HT-29 (cell line): Measurements from ENCODE around the gene CORO1C. TPM values are rescaled to one million over a fixed set of nuclear protein-coding genes. Genes with fewer than 3 reads are reported as not detected.
"Not testable (repeated sequence)": the region's sequence is repeated elsewhere in the genome, so short reads cannot be mapped to it uniquely, and the experiment has no call there.

Source experiments
- DNase-seq: peaks from one replicate; pipeline ENCODE4 v3.0.0-alpha.2; 2015; ENCODE audit warnings: low spot score
- total RNA-seq: library from RNA; depleted of rRNA; stranded (reverse); fragments of >200 nt; shearing (Covaris generic); gene quantifications from 2 replicates; pipeline ENCODE4 v1.2.3, GENCODE V29; 2014

CORO1C gene
- total RNA-seq, 1 experiment from 2014 or later = 67.5 TPM

DNA sequence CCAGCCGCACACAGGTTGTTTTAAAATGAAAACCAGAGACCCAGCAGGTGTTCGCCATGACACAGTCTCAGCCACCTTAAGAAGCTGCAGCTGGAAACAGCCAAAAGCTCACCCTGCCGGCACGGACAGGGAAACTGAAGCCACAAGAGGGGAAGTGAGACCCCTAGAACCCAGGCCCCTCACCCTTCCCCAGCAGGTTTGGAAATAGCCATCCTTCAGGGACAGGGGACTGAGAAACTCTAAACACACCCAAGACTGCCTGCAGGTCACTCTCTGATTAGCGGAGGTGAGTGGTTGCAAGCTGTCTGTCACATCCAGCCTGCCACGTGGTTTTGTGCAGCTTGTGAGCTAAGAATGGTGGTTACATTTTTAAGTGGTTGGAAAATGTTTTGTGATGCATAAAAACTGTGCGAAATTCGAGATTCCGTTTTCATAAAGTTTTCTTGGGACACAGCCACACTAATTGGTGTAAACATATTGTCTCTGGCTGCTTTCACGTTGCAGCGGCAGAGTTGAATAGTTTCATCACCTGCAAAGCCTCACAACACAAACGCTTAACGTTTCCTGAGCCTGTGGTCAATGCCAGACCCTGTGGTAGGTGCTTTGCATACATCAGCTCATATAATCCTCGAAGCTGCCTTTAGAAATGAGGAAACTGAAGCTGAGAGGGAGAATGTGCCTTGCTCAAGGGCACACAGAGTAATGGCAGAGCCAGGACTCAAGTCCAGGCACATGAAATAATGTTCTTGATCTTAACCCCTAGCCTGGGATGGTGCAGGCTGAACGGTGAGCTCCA lies 95.9 kb downstream of the CORO1C start:
- no peak for DNase-seq

DNA sequence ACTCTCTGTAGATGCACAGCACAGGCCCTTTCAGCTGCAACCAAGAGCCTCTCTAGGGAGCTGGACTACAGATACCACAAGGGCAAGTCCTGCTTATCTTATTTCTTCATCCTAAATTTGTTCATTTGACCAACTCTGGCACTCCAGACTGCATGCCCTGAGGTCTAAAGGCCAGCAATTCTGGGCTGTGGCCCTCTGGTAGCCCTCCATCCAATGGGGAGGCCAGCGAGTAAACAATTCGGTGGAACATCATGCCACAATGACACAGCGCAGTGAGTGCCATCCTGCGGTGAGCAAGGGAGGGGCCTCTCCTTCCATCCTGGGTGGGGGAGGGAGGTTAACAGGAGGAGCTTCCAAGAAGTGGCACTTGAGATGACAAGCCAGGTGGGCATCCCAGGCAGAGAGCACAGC lies 97.0 kb downstream of the CORO1C start:
- DNase-seq = no peak

DNA sequence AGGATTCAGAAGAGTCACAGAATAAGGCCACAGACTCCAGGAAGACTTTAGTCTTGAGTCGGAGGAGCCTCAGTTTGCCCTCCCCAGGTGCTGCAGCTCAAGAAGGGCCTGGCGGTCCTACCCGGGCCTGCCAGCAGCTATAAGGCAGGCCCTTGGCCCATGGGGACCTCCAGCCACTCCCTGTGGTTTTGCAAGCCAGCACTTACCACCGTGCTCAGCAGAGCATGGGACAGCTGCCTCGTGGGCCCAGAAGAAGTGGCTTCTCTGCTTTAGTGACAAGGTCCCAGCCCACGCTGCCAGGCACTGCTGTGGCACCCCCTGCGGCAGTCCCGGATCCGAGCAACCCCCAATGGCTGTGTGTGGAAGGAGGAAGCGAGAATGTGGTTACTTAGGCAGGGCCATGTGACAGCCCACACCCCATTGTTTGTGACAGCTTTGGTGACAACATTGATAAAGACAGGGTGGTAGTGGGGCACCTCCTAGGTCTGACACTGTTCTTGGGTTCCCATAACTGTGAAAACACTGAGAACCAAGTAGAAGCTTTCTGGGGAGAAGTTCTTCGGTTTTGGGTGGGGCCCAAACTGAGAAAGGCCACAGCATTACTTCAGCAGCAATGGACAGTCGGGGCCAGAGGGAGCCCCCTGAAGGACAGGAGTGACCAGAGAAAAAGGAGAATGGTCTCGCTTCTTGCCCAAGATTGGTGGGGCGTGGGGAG lies 97.6 kb downstream of the CORO1C start, which contains the start of gene SELPLG:
SELPLG (minus strand) TSS at position 361 of the 715 bp plus-strand sequence. CDS start 9,587 bp downstream, outside the sequence.
- no peak for DNase-seq

DNA sequence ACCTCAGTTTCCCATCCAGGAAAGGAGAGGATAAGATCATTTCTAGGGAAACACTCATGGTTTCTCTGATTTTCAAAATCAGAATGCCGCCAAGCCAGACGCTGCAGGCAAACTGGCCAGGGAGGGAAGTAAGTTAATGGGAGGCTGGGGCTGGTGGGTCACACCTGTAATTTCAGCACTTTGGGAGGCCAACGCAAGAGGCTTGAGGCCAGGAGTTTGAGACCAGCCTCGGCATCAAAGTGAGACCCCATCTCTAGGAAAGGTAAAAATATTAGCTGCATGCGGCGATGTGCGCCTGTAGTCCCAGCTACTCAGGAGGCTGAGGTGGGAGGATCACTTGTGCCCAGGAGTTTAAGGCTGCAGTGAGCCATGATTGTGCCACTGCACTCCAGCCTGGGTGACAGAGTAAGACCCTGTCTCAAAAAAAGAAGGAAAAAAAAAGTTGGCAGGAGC lies 98.2 kb downstream of the CORO1C start:
- no peak for DNase-seq

DNA sequence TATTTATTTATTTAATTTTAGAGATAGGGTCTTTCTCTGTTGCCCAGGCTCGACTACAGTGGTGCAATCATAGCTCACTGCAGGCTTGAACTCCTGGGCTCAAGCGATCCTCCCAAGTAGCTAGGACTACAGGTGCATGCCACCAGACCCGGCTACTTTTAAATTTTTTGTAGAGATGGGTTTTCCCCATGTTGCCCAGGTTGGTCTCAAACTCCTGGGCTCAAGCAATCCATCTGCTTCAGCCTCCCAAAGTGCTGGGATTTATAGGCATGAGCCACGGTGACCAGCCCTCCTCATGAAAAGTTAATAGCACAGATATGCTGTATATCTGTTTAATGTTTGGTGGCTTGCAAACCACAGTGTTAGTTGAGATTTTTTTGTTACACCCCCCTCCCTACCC lies 100.1 kb downstream of the CORO1C start:
- not testable (repeated sequence) for DNase-seq

DNA sequence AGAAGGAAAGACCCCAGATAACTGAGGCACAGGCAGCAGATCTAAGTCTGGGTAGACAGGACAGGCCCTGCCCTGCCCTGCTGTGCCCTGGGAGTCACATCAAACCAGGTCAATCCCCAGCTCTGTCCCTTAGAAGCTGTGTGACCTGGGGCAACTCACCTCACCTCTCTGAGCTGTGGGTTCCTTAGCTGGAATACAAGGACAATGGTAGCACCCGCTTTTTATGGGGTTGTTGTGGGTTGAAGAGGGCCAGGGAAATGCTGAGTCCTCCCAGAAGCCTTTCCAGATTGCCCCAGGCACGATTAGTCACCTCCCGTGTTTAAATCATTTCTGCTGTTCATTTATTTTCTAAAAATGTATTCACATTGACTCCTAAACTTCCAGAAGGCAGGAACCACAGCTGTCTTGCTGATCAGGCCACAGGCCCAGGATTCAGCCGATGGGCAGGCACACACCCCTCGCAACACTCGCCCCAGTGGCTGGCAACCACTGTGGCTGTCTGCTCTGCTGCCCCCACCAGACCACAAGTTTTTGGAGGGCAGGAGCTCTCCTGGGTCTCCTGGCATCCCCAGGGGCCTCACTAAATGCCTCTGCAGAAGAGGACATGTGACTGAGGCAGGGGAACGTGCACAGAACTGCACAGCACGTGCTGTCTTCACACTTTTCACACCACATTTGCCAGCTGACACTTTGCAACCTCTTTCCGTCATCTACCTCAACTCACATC lies 100.7 kb downstream of the CORO1C start:
- no peak for DNase-seq

DNA sequence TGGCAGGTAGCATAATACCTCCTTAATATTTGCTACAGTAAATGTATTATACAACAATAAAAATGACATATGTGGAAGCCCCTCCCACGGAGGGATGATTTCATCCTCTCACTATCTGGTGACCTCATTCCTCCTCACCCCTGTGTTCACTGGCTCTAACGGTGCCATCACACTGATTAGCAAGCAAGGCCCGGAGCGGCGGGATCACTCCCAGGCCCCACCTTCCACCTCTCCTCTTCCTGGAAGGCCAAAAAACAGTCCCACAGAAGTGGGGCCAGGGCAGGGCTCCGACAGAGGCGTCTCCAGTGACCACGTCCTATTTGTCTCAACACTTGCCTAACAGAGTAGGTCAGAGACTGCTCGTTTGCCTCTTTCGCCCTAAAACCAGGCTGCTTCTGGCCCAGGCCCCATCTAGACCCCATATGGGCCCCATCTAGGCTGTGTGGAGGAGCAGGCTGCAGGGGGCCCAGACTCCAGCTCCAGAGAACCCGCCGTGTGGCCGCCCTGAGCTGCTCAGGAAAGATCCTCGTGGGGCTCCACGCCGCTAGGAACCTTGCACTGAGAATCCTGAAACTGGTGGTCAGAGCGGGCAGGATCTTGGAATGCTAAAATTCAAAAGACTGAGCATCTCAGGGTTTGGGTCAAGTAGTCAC lies 101.4 kb downstream of the CORO1C start:
- no peak for DNase-seq

DNA sequence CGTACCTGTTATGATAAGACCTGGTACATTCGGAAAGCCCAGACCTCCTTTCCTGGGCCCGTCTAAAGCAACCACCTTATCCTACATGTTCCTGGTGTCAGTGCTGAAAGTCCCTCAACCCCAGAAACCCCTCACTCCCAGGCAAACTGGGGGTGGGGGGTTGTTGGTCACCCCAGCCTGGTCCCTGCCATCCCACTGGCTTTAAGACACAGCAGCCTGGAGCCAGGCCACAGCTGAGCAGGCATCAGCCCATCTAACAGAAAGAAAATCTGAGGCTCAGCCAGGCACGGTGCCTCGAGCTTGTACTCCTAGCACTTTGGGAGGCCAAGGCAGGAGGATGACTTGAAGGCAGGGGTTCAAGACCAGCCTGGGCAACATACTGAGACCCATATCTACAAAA lies 102.2 kb downstream of the CORO1C start:
- DNase-seq = no peak

DNA sequence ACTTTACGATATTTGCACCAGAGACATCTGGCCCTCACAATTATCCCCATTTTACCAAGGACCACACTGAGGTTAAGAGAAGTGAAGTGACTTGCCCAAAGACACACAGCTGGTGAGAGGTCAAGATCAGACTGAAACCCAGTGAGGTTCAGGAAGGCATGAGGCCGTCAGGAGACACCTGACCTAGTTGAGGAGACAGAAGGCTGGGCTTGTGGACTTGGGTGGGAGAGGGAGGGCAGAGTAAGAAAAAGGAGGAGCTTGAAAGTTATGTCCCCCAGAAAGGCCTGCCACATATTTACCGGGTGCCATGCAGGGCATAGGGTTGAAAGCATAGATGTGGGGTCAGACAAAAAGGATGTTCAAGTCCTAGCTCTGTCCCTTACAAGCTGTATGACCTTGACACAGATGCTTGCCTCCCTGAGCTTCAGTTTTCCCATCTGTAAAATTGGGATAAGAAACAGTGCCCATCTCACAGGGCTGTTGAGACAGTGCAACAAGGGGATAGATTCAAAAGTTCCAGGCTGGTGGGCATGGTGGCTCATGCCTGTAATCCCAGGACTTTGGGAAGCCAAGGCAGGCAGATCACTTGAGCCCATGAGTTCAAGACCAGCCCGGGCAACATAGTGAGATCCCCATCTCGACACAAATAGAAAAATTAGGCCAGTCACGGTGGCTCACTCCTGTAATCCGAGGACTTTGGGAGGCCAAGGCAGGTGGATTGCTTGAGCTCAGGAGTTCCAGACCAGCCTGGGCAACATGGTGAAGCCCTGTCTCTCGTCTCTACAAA lies 104.0 kb downstream of the CORO1C start:
- DNase-seq = no peak

DNA sequence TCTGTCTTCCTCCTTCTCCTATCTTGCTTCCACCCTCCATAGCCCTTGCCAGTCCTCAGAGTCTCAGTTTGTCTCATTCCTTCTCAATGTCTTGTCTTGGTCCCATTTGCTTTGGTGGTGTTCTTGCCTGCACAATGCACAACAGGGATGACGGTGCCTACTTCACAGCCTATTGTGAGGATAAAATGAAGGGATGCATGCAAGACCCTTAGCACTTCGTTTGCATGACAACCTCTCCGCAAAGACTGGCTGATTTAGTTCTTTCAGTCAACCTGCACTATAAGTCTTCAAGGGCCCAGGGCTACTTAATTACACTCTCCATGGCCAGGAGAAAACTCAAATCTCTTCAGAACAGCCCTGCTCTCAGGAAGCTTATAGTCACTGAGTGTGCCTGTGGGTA lies 106.1 kb downstream of the CORO1C start:
- no peak for DNase-seq

DNA sequence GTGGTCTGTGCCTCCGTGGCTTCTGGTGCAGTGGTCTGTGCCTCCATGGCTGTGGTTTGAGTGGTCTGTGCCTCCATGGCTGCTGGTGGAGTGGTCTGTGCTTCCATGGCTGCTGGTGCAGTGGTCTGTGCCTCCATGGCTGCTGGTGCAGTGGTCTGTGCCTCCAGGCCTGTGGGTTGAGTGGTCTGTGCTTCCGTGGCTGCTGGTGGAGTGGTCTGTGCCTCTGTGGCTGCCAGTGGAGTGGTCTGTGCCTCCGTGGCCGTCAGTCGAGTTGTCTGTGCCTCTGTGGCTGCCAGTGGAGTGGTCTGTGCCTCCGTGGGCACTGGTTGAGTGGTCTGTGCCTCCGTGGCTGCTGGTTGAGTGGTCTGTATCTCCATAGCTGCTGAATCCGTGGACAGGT lies 107.7 kb downstream of the CORO1C start:
- DNase-seq = no peak

DNA sequence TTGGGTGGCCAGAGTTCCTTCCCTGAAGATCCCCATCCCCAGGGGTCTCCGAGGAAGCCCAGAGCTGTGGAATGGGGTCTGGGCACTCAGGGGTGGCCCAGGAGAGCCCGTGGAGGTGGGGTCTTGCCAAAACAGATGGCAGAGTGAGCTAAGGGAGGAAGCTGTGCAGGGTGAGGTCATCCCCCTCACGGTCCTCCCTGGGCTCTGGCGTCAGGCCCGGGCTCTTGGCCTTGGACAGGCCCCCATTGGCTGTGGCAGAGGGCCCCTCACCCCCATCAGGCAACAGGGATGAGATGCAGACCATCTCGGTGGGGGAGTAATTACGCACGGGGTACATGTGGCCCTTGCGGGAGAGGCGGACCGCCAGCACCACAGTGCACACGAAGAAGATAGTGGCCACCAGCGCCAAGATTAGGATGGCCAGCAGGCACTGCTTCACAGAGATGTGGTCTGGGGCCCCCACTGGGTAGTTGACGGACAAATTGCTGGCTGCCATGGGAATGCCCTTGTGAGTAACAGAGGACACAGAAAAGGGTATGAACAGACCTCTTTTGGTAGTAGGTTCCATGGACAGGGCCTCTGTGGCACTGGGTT lies 108.3 kb downstream of the CORO1C start:
- DNase-seq = no peak

DNA sequence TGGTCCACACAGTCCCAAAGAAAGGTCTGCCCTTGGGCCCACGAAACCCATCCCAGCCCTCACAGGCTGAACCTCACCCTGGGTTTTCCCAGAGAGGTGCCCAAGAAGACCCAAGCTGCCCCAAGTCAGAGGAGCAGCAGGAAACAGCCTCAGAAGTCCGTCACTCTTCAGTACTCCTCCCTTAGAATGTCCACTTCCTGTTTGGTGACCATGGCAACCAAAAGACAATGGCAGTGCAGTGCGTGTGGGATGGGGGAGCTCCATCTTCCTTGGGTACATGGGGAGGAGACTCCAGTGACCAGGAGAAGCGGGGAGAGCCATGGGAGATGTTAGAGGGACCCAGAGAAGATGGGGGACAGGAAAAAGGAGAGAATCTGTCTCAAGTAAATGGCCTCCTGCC lies 108.9 kb downstream of the CORO1C start:
- DNase-seq = peak; percentile 58

DNA sequence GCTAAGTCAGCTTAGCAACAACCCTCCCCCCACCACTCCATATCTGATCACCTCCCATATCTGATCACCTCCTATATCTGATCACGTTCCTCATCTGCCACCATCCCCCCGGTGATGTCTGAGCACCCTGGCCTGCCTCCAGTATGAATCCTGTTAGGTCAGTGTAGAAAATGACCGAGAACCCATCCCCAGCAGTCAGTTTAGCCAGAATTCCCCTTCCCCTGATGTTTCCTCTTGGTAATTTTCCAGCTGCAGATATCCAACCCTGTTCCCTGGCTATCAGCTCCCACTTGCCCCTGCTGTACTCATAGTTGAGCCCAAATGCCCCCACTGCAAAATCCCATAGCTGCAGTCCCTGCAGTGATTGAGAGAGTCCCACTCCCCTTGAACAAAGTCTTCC lies 110.2 kb downstream of the CORO1C start:
- no peak for DNase-seq

DNA sequence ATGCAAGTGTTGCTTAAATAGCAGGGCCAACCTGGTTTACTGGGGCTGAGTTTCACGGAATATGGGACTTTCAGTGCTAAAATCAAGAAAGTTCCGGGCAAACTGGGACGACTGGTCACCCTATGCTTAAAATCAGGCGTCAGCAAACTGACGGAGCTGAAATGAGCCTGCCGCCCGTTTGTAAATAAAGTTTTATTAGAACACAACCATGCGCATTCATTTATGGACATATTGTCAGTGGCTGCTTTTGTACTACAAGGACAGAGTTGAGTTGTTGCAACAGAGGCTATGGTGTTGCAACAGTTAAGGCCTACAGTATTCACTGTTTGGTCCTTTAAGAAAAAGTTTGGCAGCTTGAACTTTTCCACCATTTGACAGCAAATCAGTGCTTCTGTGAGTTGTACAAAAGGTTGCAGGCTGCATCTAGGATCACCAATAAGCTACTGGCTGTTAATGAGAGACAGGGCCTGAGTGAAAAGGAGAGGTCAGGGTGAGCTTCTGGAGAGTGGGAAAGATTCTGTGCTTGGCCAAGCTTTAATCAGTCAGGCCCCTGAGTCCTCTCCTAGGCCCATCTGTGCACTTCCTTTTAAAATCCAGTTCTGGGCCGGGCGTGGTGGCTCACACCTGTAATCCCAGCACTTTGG lies 111.0 kb downstream of the CORO1C start:
- no peak for DNase-seq

DNA sequence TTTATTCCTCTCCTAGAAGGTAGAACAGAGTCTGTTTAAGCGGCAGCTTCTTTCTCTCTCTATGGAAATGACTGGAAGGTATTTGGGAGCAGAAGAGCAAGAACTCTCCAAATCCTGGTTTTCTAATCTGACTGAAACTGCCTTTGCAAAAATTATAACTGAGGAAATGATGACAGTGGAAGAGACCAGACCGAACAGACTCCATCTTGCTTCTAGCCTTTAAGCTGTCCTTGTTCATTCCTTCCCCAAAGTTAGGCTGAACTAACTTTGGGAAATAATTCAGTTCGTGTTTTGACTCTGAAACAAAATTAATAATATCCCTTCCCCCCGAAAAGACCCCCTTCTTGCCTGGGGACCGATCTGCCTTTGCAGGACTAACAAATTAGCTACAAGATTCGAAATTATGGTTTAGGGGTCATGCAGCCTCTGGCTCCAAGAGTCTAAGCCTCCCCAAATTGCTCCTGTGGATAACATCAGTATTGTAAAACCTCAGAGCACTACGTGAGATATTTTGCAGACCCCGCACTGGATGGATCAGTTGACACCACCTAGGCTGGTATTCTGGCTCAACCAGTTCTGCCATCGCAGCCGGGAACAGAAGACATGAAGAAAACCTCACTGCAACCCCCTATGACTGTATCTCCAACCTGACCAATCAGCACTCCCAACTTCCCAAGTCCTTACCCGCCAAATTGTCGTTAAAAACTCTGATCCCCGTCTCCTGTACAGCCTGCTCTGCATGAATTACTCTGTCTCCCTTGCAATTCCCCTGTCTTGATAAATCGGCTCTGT lies 111.8 kb downstream of the CORO1C start:
- DNase-seq = no peak

DNA sequence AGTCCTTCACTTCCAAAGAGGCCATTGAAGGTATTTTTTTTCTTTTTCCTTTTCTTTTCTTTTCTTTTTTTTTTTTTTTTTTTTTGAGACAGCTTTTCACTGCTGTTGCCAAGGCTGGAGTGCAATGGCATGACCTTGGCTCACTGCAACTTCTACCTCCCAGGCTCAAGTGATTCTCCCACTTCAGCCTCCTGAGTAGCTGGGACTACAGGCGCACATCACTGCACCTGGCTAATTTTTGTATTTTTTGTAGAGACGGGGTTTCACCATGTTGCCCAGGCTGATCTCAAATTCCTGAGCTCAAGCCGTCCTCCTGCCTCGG lies 112.4 kb downstream of the CORO1C start:
- DNase-seq = not testable (repeated sequence)

DNA sequence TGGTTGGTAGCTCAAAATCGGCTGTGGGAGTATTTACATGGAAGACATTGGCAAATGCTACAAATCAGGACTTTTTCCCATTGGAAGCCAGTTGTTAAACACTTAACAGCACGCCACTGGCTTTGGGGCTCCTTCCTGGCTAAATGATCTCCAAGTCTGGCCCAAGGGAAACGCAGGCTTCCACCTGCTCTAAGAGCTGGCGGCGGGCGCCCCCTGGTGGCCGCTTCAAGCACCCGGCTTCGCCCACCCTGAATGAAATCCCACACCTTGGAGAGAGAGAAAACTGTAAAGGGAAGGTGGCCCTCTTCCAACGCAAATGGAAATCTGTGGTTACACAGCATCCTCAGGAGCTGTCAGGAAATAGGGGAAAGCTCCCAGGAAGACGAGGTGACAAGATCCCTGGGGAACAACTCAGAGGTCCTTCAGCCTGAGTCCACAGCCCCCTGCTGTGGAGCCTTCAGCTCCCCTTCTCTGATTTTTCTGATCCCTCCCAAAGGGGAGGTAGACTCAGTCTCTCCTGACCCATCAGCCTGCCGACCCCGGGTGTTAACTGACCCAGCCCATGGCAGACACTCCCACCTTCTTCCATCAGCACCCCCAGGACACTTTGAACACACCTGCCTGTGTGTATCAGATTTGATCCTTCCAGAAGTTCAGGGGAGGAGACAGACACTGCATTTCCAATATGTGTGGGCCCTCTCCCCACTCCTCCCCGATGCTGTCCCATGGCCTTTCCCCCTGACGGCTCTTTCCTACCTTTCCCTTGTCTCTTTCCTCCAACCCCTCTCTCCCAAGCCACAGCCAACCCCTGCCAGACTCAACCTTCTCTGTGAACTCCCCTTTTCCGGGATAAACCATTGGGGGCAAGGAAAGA lies 113.0 kb downstream of the CORO1C start:
- DNase-seq = peak; percentile 88
